Measurements from ENCODE around the gene COL6A2. TPM values are rescaled to one million over a fixed set of nuclear protein-coding genes. Genes with fewer than 3 reads are reported as not detected.

Gene COL6A2
- total and polyA plus RNA-seq, 10 of the 15 experiments (the other 5 are each of a cell fraction or from before 2014, with no cell fraction given) = 0.16 to 1.3 (median 0.34) TPM; not detected in 7

DNA sequence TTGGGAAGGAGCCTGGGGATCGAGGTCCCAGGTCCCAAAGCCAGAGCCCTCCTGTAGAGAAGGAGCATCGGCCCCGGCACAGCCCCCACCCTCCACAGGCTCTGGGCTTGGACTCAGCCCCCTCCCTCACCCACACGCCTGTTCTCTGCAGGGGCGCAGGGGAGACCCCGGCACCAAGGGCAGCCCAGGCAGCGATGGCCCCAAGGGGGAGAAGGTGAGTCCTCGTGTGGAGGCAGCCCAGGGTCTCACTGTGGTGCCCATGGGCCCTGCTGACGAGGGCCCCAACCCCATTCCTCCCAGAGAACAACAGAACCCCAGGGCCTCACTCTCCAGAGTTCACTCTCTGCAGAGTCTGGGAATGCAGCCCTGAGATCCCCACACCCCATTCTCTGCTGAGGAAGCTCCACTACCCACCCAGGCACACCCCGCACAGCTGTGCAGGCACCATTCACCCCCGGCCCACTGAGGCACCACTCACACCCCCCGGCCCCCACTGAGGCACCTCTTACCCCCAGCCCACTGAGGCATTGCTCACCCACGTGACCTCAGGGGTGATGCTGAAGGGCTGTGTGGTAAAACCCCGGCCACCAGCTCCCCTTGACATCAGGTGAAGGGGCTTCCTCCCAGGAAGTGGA, 21.8 kb downstream of the COL6A2 start:
- CTCF ChIA-PET = no interaction called here
- H3K9me3 ChIP-seq (replicated peaks; ENCODE audit: control insufficient read depth, insufficient read depth, low read length) = no peaks in the 10 kb centered on the region; the same call in 2 of the 3 replicates
- in situ Hi-C loops (cut with MboI) (no loop called here), intact Hi-C loops (cut with micrococcal nuclease; ENCODE audit: unreplicated experiment) (no loop called here)
- no peaks in the 10 kb centered on the region for H4K20me1 ChIP-seq (ENCODE audit: control insufficient read depth, insufficient read depth)
- no peak for FAIRE-seq
- BruUV-seq (replicated peaks) = no TSS peak
- no peak overlapping the region for H3K4me3 ChIP-seq
- 9% methylated on average over 12 of the region's 14 CpGs for WGBS (ENCODE audit: insufficient coverage, insufficient replicate concordance, low lambda C conversion rate, missing lambda C conversion rate)
- H3K36me3 ChIP-seq (ENCODE audit: control insufficient read depth in 2 of 2, insufficient read depth in 2 of 2, low read length in 1 of 2) = no peaks in the 10 kb centered on the region
- DNase-seq (ENCODE audit: low read depth, low spot score) = no peak
- RAD21 ChIA-PET (ENCODE audit: unreplicated experiment) = no interaction called here
- H3K27ac ChIP-seq (ENCODE audit: control insufficient read depth, insufficient read depth) = no peak overlapping the region
- TF ChIP-seq TCF7 (IDR thresholded peaks at IDR 0.05; ENCODE audit: borderline replicate concordance) = no peak
- no peak overlapping the region for H3K9ac ChIP-seq (ENCODE audit: control insufficient read depth, insufficient read depth, low read length)
- H2AFZ ChIP-seq (ENCODE audit: control insufficient read depth, low read depth, low read length) = no peak overlapping the region
- no peak overlapping the region for H3K4me2 ChIP-seq (ENCODE audit: control insufficient read depth, insufficient read depth)
- H3K4me1 ChIP-seq (ENCODE audit: control insufficient read depth, insufficient read depth, low read length) = no peaks in the 10 kb centered on the region
- H3K27me3 ChIP-seq (replicated peaks in 1 of 2; ENCODE audit: control insufficient read depth in 2 of 2, insufficient read depth in 2 of 2, low read length in 1 of 2) = no peaks in the 10 kb centered on the region
- POLR2A ChIA-PET = no interaction called here
- SMC1A ChIA-PET (ENCODE audit: uncharacterized antibody, unreplicated experiment) = no interaction called here
- no peaks in the 10 kb centered on the region for H3K79me2 ChIP-seq (ENCODE audit: control insufficient read depth, insufficient read depth, low read length)
- ATAC-seq = no peak

DNA sequence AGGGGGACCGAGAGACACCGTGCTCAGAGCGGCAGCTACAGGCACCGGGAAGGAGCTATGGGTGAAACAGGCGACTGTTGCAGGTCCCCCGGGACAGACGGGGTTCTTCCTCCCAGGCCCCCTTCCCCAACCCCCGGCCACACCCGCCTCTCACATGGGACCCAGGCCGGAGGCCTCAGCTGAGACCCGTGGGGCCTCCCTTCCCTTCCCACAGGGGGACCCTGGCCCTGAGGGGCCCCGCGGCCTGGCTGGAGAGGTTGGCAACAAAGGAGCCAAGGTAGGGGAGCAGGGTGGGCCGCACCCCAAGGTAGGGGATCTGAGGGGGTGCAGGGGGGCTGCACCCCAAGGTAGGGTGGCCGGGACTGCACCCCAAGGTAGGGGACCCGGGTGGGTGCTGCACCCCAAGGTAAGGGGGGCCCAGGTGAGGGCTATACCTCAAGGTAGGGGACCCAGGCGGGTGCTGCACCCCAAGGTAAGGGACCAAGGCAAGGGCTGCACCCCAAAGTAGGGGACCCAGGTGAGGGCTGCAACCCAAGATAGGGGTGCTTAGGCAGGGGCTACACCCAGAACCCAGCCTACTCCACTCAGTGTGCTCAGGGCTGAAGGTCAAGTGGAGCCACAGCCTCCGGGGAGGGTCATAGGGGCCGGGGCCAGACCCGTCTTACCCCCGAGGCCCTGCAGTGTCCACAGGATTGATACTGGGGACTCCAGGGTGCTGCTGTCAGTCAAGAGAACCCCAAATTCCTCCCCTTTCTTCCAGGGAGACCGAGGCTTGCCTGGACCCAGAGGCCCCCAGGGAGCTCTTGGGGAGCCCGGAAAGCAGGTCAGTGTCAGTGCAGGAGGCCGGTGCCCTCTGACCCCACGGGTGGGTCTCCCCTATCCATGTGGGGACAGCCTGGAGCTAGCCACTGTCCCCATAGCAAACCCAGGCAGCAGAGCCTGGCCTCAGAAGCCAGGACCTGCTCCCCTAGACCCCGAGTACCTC, 22.7 kb downstream of the COL6A2 start:
- Histone ChIP-seq H3K27ac (ENCODE audit: control insufficient read depth, insufficient read depth) (no peak overlapping the region), H3K4me2 (ENCODE audit: control insufficient read depth, insufficient read depth) (no peak overlapping the region), H3K4me3 (no peak overlapping the region), H3K9me3 (replicated peaks; ENCODE audit: control insufficient read depth, insufficient read depth, low read length) (no peaks in the 10 kb centered on the region), H3K36me3 (ENCODE audit: control insufficient read depth in 2 of 2, insufficient read depth in 2 of 2, low read length in 1 of 2) (no peaks in the 10 kb centered on the region), H3K4me1 (ENCODE audit: control insufficient read depth, insufficient read depth, low read length) (no peaks in the 10 kb centered on the region), H4K20me1 (ENCODE audit: control insufficient read depth, insufficient read depth) (no peaks in the 10 kb centered on the region), H2AFZ (ENCODE audit: control insufficient read depth, low read depth, low read length) (no peak overlapping the region), H3K79me2 (ENCODE audit: control insufficient read depth, insufficient read depth, low read length) (no peaks in the 10 kb centered on the region), H3K27me3 (replicated peaks in 1 of 2; ENCODE audit: control insufficient read depth in 2 of 2, insufficient read depth in 2 of 2, low read length in 1 of 2) (no peaks in the 10 kb centered on the region), H3K9ac (ENCODE audit: control insufficient read depth, insufficient read depth, low read length) (no peak overlapping the region)
- CTCF ChIA-PET = no interaction called here
- WGBS (ENCODE audit: insufficient coverage, insufficient replicate concordance, low lambda C conversion rate, missing lambda C conversion rate) = 28% methylated on average over 22 of the region's 26 CpGs
- RAD21 ChIA-PET (ENCODE audit: unreplicated experiment) = no interaction called here
- intact Hi-C loops (cut with micrococcal nuclease; ENCODE audit: unreplicated experiment) (no loop called here), in situ Hi-C loops (cut with MboI) (no loop called here)
- no TSS peak for BruUV-seq (replicated peaks)
- ATAC-seq (no peak), FAIRE-seq (no peak), DNase-seq (ENCODE audit: low read depth, low spot score) (no peak)
- POLR2A ChIA-PET = interaction anchor here (0.5 kb wide), 1 partner anchor 147 kb away, joined by 3 read pairs; no protein-coding TSS in a partner anchor
- SMC1A ChIA-PET (ENCODE audit: uncharacterized antibody, unreplicated experiment) = no interaction called here
- no peak for TF ChIP-seq CBX5 (IDR thresholded peaks at IDR 0.05; ENCODE audit: low read depth)
